Measurements from ENCODE around the gene DRD3.
A peak's percentile ranks its signal among the peaks of the same experiment; 100 is the strongest.

Gene DRD3

GRCh38 chr3:114178770-114179368, at the start of gene DRD3:
Gene DRD3, minus strand, starts transcription at chr3:114179052. Its CDS starts 7,060 bp downstream, at chr3:114171992.
- TF ChIP-seq, protein P1, sequence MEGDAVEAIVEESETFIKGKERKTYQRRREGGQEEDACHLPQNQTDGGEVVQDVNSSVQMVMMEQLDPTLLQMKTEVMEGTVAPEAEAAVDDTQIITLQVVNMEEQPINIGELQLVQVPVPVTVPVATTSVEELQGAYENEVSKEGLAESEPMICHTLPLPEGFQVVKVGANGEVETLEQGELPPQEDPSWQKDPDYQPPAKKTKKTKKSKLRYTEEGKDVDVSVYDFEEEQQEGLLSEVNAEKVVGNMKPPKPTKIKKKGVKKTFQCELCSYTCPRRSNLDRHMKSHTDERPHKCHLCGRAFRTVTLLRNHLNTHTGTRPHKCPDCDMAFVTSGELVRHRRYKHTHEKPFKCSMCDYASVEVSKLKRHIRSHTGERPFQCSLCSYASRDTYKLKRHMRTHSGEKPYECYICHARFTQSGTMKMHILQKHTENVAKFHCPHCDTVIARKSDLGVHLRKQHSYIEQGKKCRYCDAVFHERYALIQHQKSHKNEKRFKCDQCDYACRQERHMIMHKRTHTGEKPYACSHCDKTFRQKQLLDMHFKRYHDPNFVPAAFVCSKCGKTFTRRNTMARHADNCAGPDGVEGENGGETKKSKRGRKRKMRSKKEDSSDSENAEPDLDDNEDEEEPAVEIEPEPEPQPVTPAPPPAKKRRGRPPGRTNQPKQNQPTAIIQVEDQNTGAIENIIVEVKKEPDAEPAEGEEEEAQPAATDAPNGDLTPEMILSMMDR (conservative IDR thresholded peaks at IDR 0.05; ENCODE audit: low read length), result no peak
- DNase-seq (ENCODE audit: low read depth), result peak; percentile 31
- H3K4me3 ChIP-seq (ENCODE audit: low read length), result no peak within 1 kb of the TSS

- TF ChIP-seq, protein P1 (conservative IDR thresholded peaks at IDR 0.05; ENCODE audit: low read length), result no peak
- no peak for DNase-seq (ENCODE audit: low read depth)
Observed at GRCh38 chr3:114227076-114227475, 48.2 kb upstream of the DRD3 start.

DNA sequence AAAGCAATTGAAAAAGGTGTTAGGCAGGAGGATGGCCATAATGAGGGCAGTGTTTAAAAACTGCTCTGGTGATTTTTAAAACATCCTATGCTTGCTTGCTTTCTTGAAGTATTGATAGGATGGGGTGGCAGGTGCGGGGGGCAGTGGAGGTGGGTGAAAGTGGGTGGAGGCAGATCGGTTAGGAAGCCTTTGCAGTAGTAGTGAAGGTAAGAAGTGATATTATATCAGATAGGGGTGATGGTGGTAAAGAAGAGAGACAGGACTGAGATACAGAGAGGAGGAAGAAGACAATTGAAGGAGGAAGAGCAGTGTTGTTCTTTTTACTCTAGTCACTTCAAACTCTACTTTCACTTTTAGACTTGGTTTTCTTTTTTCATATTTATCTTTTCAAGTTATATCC, 47.5 kb upstream of the DRD3 start:
- no peak for DNase-seq (ENCODE audit: low read depth)
- H3K4me3 ChIP-seq (ENCODE audit: low read length), result no peak overlapping the region
- TF ChIP-seq, protein P1 (conservative IDR thresholded peaks at IDR 0.05; ENCODE audit: low read length), result no peak

More at GRCh38 chr3:114227076-114227475, 48.2 kb upstream of the DRD3 start:
- H3K4me3 ChIP-seq (ENCODE audit: low read length), result no peak overlapping the region

- TF ChIP-seq, protein P1 (conservative IDR thresholded peaks at IDR 0.05; ENCODE audit: low read length), result no peak
- no peak overlapping the region for H3K4me3 ChIP-seq (ENCODE audit: low read length)
- DNase-seq (ENCODE audit: low read depth), result peak; percentile 21
Observed at GRCh38 chr3:114223143-114223542, 44.3 kb upstream of the DRD3 start.

DNA sequence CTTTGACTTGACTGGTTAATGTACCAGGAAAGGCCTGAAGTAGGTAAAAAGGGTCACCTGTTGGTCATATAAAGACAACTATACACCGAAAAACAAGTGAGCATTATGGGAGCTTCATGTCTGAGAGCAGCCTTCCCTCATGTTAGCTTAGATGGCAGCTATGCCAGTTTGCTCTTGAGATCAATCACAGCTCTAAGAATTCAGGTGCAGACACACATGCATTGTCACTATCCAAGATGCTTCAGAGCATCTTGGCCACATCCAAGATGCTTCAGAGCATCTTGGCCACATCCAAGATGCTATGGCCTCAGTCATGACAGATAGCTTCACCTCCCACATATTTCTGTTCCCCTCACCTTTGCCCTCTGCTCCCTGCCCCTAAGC, 43.0 kb upstream of the DRD3 start:
- TF ChIP-seq, protein P1 (conservative IDR thresholded peaks at IDR 0.05; ENCODE audit: low read length), result no peak
- no peak for DNase-seq (ENCODE audit: low read depth)

GRCh38 chr3:114221165-114221880, 42.5 kb upstream of the DRD3 start:
- TF ChIP-seq, protein P1 (conservative IDR thresholded peaks at IDR 0.05; ENCODE audit: low read length), result no peak
- peak; percentile 7 for DNase-seq (ENCODE audit: low read depth)
- H3K4me3 ChIP-seq (ENCODE audit: low read length), result no peak overlapping the region

More for the DNA sequence above, 43.0 kb upstream of the DRD3 start:
- no peak overlapping the region for H3K4me3 ChIP-seq (ENCODE audit: low read length)

DNA sequence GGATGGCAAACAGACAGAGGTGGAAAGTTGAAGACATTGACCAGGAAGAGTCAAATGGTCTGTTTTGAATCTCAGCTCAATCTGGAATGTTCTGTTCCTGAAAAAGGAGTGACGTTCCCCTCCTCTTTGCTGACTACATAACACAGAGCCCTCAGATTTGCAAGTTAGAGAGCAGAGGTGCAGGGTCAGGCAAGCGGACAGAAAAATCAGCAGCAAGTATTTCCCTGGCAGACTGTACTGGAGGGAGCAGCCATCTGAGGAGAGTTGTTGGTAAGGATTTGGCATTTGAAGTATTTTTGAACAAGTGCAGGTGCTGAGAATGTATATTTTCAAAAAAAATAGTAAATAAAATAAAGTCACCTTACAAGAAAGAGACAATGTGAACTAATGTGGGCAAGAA, 40.9 kb upstream of the DRD3 start:
- H3K4me3 ChIP-seq (ENCODE audit: low read length), result no peak overlapping the region
- no peak for DNase-seq (ENCODE audit: low read depth)
- TF ChIP-seq, protein P1 (conservative IDR thresholded peaks at IDR 0.05; ENCODE audit: low read length), result no peak
